ENCODE results near the gene STRA8.

The STRA8 gene

DNA sequence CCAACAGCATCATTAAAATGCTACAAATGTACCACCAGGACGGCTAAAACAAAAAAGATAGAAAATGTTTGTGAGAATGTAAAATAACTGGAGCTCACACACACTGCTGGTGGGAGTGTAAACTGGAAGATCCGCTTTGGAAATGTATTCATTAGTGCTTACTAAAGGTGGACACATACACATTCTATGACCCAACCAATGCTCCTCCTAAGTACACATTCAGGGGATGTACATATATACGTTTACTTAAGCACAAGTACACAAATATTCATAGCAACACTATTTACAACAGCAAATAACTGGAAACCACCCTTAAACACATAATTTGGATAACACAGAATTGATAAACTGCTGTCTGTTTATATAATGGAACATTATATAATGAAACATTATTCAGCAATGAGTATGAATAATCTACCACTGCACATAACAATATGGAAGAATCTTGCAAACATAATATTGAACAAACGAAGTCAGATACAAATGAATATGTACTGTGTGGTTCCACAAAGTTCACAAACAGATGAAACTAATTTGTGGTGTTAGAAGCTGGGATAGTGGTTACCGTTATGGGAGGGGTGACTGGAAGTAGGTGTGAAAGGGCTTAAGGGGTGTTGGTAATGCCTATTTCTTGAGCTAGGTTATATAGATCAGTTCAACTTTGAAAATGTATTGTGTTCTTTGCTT, 52.1 kb downstream of the STRA8 start:
- DNase-seq = no peak
- in situ Hi-C loops (cut with MboI; ENCODE audit: low pct_unique_long_range_greater_than_20kb, low sequenced_read_pairs) = no loop called here

DNA sequence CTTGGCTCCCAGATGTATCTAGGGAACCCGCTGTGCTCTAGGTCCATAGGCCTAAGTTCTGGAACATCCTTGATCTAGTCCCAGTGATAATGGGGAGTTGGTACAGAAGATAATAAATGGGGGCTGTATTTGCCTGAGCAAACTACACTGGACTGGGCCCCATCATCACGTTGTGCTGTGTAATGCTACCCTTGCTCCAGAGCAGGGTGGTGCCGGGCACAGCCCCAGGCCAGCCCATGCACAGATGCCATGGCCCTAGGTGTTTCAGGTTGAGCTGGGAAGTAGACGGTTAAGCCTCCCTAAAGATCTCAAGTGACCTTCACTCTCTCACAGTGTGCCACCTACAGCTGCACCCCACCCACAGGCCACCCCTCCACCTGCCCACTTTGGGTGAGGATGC, 53.2 kb downstream of the STRA8 start:
- in situ Hi-C loops (cut with MboI; ENCODE audit: low pct_unique_long_range_greater_than_20kb, low sequenced_read_pairs) = no loop called here
- DNase-seq = no peak

DNA sequence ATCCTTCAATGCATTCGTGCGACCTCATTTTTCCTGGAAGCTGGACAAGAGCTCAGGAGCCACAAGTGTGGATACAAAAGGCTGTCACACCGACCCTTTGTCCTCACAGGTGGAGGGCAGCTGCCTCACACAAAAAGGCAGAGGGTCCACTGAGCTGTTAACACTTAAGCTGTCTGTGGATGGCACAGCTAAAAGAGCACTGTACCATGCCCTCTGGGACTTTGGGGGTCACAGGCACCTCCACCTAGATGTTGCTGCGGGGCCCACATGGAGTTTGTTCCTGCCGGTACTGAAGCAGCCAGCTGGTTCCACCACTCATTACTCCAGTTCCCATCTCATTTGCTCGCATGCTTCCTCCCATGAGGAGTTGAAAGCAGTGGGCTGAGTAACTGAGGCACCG, 57.0 kb downstream of the STRA8 start:
- DNase-seq = no peak
- in situ Hi-C loops (cut with MboI; ENCODE audit: low pct_unique_long_range_greater_than_20kb, low sequenced_read_pairs) = no loop called here

DNA sequence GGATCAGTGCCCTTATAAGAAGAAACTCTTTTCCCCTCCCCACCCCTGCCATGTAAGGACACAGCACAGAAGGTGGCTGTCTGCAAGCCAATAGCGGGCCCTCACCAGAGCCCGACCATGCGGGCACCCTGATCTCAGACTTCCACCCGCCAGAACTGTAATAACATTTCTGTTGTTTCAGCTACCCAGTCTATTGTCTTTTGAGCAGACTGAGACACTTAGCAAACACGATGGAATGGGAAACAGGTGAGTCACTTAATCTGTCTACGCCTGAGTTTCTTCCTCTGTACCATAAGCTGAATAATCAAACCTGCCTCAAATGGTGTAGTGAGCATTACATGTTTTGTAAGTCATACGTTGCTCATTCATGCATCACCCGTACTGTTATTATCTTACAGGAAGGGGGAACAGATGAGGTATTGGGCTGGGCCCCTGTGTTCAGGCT, 58.2 kb downstream of the STRA8 start:
- in situ Hi-C loops (cut with MboI; ENCODE audit: low pct_unique_long_range_greater_than_20kb, low sequenced_read_pairs) = no loop called here
- no peak for DNase-seq

DNA sequence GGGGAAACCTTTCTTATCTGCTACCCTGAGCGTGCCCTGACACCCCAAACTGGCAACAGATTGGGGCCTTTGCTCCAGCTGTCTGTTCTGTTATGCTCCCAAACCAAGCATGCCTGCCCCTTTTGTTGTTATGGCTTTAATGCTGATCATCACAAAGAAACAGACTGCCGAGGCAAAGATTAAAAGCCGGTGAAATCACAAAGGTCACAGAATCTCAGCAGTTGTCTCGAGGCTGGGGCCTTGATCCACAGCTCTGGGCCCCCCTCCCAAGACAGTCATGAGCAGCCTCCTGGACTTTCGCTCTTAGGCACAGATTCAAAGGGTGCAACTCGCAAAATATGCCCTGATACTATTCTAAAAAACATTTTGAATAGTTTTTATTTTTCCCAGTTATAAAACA, 65.6 kb downstream of the STRA8 start:
- in situ Hi-C loops (cut with MboI; ENCODE audit: low pct_unique_long_range_greater_than_20kb, low sequenced_read_pairs) = no loop called here
- no peak for DNase-seq

DNA sequence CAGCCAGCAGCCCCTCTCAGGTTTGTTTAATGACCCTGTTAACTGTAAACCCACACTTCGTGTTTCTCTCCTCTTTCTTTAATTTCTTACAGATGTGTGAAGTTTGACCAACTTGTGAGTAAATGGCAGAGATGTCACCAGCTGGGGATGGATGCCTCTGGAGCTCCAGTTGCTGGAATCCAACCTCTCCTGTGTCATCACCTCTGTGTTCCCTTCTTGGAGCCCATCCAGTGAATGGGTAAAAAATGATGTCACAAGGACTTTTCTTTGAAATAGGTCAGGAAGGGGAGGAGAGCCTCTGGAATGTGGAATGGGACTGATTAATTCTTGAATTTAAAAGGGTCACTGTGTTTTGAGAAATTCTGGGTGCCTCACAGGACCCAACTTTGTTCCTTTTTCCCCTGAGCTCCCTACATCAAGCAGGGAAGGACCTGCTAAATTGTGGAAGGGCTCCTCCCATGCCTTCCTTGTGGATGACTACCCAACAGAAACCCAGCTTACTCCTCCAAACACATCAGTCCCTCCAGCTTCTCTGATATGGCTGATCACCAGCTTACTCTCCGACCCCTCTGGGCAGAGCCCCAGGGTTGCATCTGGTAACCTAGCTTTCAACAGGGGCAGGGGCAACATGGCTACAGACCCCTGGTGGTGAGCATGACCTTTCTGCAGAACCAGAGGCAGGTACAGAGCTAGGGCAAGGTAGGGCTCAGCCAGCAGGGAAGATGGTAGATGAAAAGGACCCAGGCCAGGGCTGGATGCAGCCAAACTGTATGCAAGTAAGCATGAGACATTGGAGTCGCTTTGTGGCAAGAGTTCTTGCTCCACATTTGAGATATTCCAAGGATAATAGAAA, 67.5 kb downstream of the STRA8 start:
- in situ Hi-C loops (cut with MboI; ENCODE audit: low pct_unique_long_range_greater_than_20kb, low sequenced_read_pairs) = no loop called here
- DNase-seq = no peak
